Diencephalon (tissue), 1 donor: Measurements from ENCODE around the gene EPB42. TPM values are rescaled to one million over a fixed set of nuclear protein-coding genes. Genes with fewer than 3 reads are reported as not detected.

Experiments used
- small RNA-seq: library from RNA; depleted of rRNA; stranded (forward); fragments of <200 nt; gene quantifications from one replicate; pipeline ENCODE3, GENCODE V24; 2014
- total RNA-seq: library from RNA; depleted of rRNA; stranded (reverse); fragments of >200 nt; gene quantifications from one replicate; pipeline ENCODE4 v1.2.3, GENCODE V29; 2014

The EPB42 gene
- 3.0 TPM for total RNA-seq

GRCh38 chr15:43220991-43221403, at the start of gene EPB42:
TSS of gene EPB42 (minus strand) at chr15:43221018. CDS start at chr15:43220825, 193 bp downstream.

GRCh38 chr15:43266834-43267233, 46.0 kb upstream of the EPB42 start, which contains the start of gene TGM5:
TSS of gene TGM5 (minus strand) at chr15:43266928. CDS start at chr15:43266849, 79 bp downstream.

GRCh38 chr15:43185157-43186002, 35.4 kb downstream of the EPB42 start, which contains the start of gene CCNDBP1:
TSS of gene CCNDBP1 (plus strand) at chr15:43185403. CDS start at chr15:43185499, 96 bp downstream.

Small RNA genes within 50 kb of the gene (small RNA-seq; reads per million reads assigned to genes)
- not detected for gene RF00019

Other genes with a start within 250 kb of the EPB42 start
- gene UBR1, start 115.0 kb downstream of the EPB42 start, total RNA-seq: 79.8 TPM
- gene TMEM62, start 87.4 kb downstream of the EPB42 start, total RNA-seq: 28.1 TPM
- 31.1 TPM for gene CCNDBP1, start 35.6 kb downstream of the EPB42 start, total RNA-seq
- gene TGM5, start 45.9 kb upstream of the EPB42 start, total RNA-seq: not detected
- gene TGM7, start 81.2 kb upstream of the EPB42 start, total RNA-seq: not detected
- 15.9 TPM for gene LCMT2, start 109.6 kb upstream of the EPB42 start, total RNA-seq
- 40.1 TPM for gene ZSCAN29, start 150.0 kb upstream of the EPB42 start, total RNA-seq
- 21.0 TPM for gene TUBGCP4, start 150.1 kb upstream of the EPB42 start, total RNA-seq